HFFc6 (cell line): ENCODE data around the gene DNAJC16. TPM values are rescaled to one million over a fixed set of nuclear protein-coding genes. Genes with fewer than 3 reads are reported as not detected.
"Not testable (repeated sequence)": the region's sequence is repeated elsewhere in the genome, so short reads cannot be mapped to it uniquely, and the experiment has no call there.

ENCODE experiments used
- DNase-seq: peaks from one replicate; pipeline ENCODE4 v3.0.0-alpha.2; 2018
- H3K27ac Mint-ChIP-seq: 2 replicates; pipeline ENCODE4 v1.8.0; 2020; ENCODE audit warnings: mild to moderate bottlenecking, mixed read lengths
- H3K27me3 Mint-ChIP-seq: 2 replicates; pipeline ENCODE4 v1.8.0; 2021; ENCODE audit warnings: mild to moderate bottlenecking, moderate library complexity, mixed read lengths; ENCODE audit not compliant: insufficient read depth
- H3K36me3 Mint-ChIP-seq: 2 replicates; pipeline ENCODE4 v1.8.0; 2021; ENCODE audit warnings: low read depth, mixed read lengths
- H3K4me1 Mint-ChIP-seq: 2 replicates; pipeline ENCODE4 v1.8.0; 2020; ENCODE audit warnings: low read depth, mixed read lengths
- H3K4me3 Mint-ChIP-seq: 2 replicates; pipeline ENCODE4 v1.8.0; 2020; ENCODE audit warnings: mild to moderate bottlenecking, moderate library complexity, mixed read lengths
- H3K9me3 Mint-ChIP-seq: 2 replicates; pipeline ENCODE4 v1.8.0; 2020; ENCODE audit warnings: mild to moderate bottlenecking, mixed read lengths
- CTCF ChIP-seq: fragments of 200-600 bp; sonication (generic); IDR thresholded peaks from 2 replicates; pipeline ENCODE4 v1.5.0; 2021; ENCODE audit warnings: antibody characterized with exemption, mild to moderate bottlenecking
- total RNA-seq, 6 experiments: library from RNA; stranded (reverse); fragmentation: NEBNext Ultra II Directional; extraction: Animal tissue kit (Norgen Biotek cat#: 25700); gene quantifications; 2 replicates in 1 of 6; 3 replicates in 5 of 6; pipeline ENCODE4 v1.2.3, GENCODE V29; 2021

Gene DNAJC16
- total RNA-seq, 6 experiments from 2014 or later: 21.5 to 26.5 (median 22.8) TPM

GRCh38 chr1:15513192-15513591 lies 13.5 kb upstream of the DNAJC16 start:
- Mint-ChIP-seq H3K9me3 (no peaks in the 10 kb centered on the region), H3K27ac (no peak overlapping the region), H3K4me3 (no peak overlapping the region), H3K4me1 (peaks cover 18% of the 10 kb centered on the region), H3K36me3 (peaks cover 11% of the 10 kb centered on the region), H3K27me3 (no peaks in the 10 kb centered on the region)
- no peak for TF ChIP-seq CTCF
- DNase-seq: no peak

- Mint-ChIP-seq H3K27me3 (no peaks in the 10 kb centered on the region), H3K36me3 (peaks cover 11% of the 10 kb centered on the region), H3K27ac (no peak overlapping the region), H3K4me1 (peaks cover 18% of the 10 kb centered on the region), H3K4me3 (no peak overlapping the region), H3K9me3 (no peaks in the 10 kb centered on the region)
- no peak for TF ChIP-seq CTCF
- DNase-seq: no peak
These were observed 12.7 kb upstream of the DNAJC16 start for GRCh38 chr1:15513919-15514318.

GRCh38 chr1:15514557-15514956 lies 12.1 kb upstream of the DNAJC16 start:
- Mint-ChIP-seq H3K36me3 (peaks cover 11% of the 10 kb centered on the region), H3K4me1 (peaks cover 18% of the 10 kb centered on the region)

GRCh38 chr1:15515022-15515663 lies 11.5 kb upstream of the DNAJC16 start:
- TF ChIP-seq CTCF: no peak
- Mint-ChIP-seq H3K36me3 (peaks cover 11% of the 10 kb centered on the region), H3K4me1 (peaks cover 18% of the 10 kb centered on the region), H3K27me3 (no peaks in the 10 kb centered on the region), H3K4me3 (no peak overlapping the region), H3K9me3 (no peaks in the 10 kb centered on the region), H3K27ac (peak overlapping the region; percentile 4)
- DNase-seq: no peak

More at GRCh38 chr1:15514557-15514956, 12.1 kb upstream of the DNAJC16 start:
- H3K27ac Mint-ChIP-seq, H3K4me3 Mint-ChIP-seq, H3K9me3 Mint-ChIP-seq, DNase-seq, H3K27me3 Mint-ChIP-seq: not testable (repeated sequence)

- TF ChIP-seq CTCF: no peak
- peaks cover 11% of the 10 kb centered on the region for H3K36me3 Mint-ChIP-seq
These were observed 7.0 kb upstream of the DNAJC16 start for GRCh38 chr1:15519625-15520024.

GRCh38 chr1:15521206-15521906 lies 5.3 kb upstream of the DNAJC16 start:
- Mint-ChIP-seq H3K36me3 (peaks cover 11% of the 10 kb centered on the region), H3K4me1 (peaks cover 26% of the 10 kb centered on the region)
- DNase-seq, H3K27ac Mint-ChIP-seq, H3K4me3 Mint-ChIP-seq, H3K27me3 Mint-ChIP-seq, H3K9me3 Mint-ChIP-seq: not testable (repeated sequence)

More at GRCh38 chr1:15519625-15520024, 7.0 kb upstream of the DNAJC16 start:
- peaks cover 20% of the 10 kb centered on the region for H3K4me1 Mint-ChIP-seq
- H3K4me3 Mint-ChIP-seq: no peak overlapping the region
- no peaks in the 10 kb centered on the region for H3K9me3 Mint-ChIP-seq
- no peaks in the 10 kb centered on the region for H3K27me3 Mint-ChIP-seq
- no peak overlapping the region for H3K27ac Mint-ChIP-seq
- DNase-seq: no peak
